PFSK-1 (cell line): Measurements from ENCODE around the gene KIAA0232.

Experiments used
- POLR2AphosphoS5 ChIP-seq: IDR thresholded peaks from 2 replicates; pipeline ENCODE4 v1.6.1; 2012; ENCODE audit warnings: low read depth, mild to moderate bottlenecking, control low read depth, low read length, moderate library complexity
- SIN3A ChIP-seq: IDR thresholded peaks from 2 replicates; pipeline ENCODE4 v1.6.1; 2012; ENCODE audit warnings: mild to moderate bottlenecking, low read length, moderate library complexity, borderline replicate concordance; ENCODE audit not compliant: insufficient read depth
- TAF1 ChIP-seq: IDR thresholded peaks from 2 replicates; pipeline ENCODE4 v1.6.1; 2012; ENCODE audit warnings: low read length, control low read depth, borderline replicate concordance; ENCODE audit not compliant: insufficient read depth
- TF ChIP-seq, protein P1 (sequence below), 2 experiments: IDR thresholded peaks; 2 replicates each; pipeline versions ENCODE4 v1.6.1 to v1.8.0; 2011 to 2012; ENCODE audit warnings: low read depth in 2 of 2, low read length in 2 of 2, control low read depth in 1 of 2, inconsistent platforms in 1 of 2, mild to moderate bottlenecking in 1 of 2, moderate library complexity in 1 of 2; ENCODE audit not compliant: insufficient read depth in 1 of 2

DNA sequence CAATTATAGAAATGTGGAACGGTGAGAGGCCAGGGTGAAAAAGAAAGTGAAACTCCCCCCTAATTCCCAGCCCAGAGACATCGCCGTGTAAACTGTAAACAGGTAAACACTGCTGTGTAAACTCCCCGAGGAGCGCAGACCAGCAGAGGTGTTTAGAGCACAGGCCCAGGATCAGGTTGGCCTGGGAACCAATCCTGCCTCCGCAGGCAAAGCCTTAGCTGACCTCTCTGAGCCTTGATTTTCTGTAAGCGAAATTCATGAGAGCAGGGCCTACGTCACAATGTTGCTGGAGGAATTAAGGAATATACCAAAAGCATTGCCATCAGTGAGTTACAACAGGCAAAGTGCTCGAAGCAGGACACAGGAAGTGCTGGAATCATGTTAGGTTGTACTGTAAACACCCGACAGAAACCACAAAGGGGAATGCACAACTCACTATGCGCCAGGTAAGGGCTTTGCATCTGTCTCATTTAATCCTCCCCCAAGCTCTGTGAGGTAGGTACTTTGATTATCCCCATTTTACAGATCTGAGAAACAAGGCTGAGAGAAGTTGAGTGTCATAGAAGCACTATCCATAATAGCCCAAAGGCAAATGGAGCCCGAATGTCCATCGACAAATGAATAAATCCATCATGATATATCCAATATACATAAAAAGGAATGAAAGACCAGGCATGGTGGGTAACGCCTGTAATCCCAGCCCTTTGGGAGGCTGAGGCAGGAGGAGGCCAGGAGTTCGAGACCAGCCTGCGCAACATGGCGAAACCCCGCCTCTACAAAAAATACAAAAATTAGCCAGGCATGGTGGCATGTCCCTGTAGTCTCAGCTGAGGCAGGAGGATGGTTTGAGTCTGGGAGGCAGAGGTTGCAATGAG is 30.7 kb upstream of the KIAA0232 start:
- TF ChIP-seq POLR2AphosphoS5 (no peak), SIN3A (no peak), TAF1 (no peak)
- TF ChIP-seq, protein P1, sequence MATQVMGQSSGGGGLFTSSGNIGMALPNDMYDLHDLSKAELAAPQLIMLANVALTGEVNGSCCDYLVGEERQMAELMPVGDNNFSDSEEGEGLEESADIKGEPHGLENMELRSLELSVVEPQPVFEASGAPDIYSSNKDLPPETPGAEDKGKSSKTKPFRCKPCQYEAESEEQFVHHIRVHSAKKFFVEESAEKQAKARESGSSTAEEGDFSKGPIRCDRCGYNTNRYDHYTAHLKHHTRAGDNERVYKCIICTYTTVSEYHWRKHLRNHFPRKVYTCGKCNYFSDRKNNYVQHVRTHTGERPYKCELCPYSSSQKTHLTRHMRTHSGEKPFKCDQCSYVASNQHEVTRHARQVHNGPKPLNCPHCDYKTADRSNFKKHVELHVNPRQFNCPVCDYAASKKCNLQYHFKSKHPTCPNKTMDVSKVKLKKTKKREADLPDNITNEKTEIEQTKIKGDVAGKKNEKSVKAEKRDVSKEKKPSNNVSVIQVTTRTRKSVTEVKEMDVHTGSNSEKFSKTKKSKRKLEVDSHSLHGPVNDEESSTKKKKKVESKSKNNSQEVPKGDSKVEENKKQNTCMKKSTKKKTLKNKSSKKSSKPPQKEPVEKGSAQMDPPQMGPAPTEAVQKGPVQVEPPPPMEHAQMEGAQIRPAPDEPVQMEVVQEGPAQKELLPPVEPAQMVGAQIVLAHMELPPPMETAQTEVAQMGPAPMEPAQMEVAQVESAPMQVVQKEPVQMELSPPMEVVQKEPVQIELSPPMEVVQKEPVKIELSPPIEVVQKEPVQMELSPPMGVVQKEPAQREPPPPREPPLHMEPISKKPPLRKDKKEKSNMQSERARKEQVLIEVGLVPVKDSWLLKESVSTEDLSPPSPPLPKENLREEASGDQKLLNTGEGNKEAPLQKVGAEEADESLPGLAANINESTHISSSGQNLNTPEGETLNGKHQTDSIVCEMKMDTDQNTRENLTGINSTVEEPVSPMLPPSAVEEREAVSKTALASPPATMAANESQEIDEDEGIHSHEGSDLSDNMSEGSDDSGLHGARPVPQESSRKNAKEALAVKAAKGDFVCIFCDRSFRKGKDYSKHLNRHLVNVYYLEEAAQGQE (IDR thresholded peaks at IDR 0.05; ENCODE audit: insufficient read depth in 1 of 2, low read depth in 2 of 2, low read length in 2 of 2) = no peak
